OCI-LY1 (cell line): Measurements from ENCODE around the gene LOC128125822.

ENCODE experiments used
- H2AFZ ChIP-seq: fragments of 200-600 bp; sonication (generic), shearing (Covaris generic); 2 replicates; pipeline ENCODE4 v1.6.0; 2014; ENCODE audit warnings: antibody characterized with exemption, mild to moderate bottlenecking, low read length
- H3F3A ChIP-seq: fragments of 200-600 bp; sonication (generic), shearing (Covaris generic); 2 replicates; pipeline ENCODE4 v1.6.0; 2014; ENCODE audit warnings: mild to moderate bottlenecking, antibody characterized with exemption, low read length, moderate library complexity; ENCODE audit not compliant: insufficient read depth
- H3K27ac ChIP-seq: fragments of 200-600 bp; sonication (generic); 2 replicates; pipeline ENCODE4 v1.5.1; 2014; ENCODE audit warnings: low read length, mixed run types, mild to moderate bottlenecking, low read depth; ENCODE audit not compliant: poor library complexity, severe bottlenecking
- H3K27me3 ChIP-seq: fragments of 200-600 bp; sonication (generic); 2 replicates; pipeline ENCODE4 v1.6.0; 2014; ENCODE audit warnings: antibody characterized with exemption, mild to moderate bottlenecking, low read length, moderate library complexity; ENCODE audit not compliant: insufficient read depth
- H3K36me3 ChIP-seq: fragments of 200-600 bp; sonication (generic); 2 replicates; pipeline ENCODE4 v1.6.1; 2014; ENCODE audit warnings: mild to moderate bottlenecking, antibody characterized with exemption, low read length, moderate library complexity, mixed read lengths; ENCODE audit not compliant: insufficient read depth
- H3K4me1 ChIP-seq: fragments of 200-600 bp; sonication (generic); 2 replicates; pipeline ENCODE4 v1.5.1; 2014; ENCODE audit warnings: mild to moderate bottlenecking, low read length, moderate library complexity; ENCODE audit not compliant: insufficient read depth, severe bottlenecking
- H3K4me2 ChIP-seq: fragments of 200-600 bp; sonication (generic), shearing (Covaris generic); 2 replicates; pipeline ENCODE4 v1.6.1; 2014; ENCODE audit warnings: low read length
- H3K4me3 ChIP-seq: fragments of 200-600 bp; sonication (generic); 2 replicates; pipeline ENCODE4 v1.5.1; 2014; ENCODE audit warnings: low read length, low read depth, mild to moderate bottlenecking, mixed read lengths; ENCODE audit not compliant: poor library complexity, severe bottlenecking
- H3K79me2 ChIP-seq: fragments of 200-600 bp; shearing (Covaris generic); 2 replicates; pipeline ENCODE4 v1.6.1; 2016; ENCODE audit warnings: mixed run types, low read length, mixed read lengths; ENCODE audit not compliant: insufficient read depth
- H3K9ac ChIP-seq: fragments of 200-600 bp; sonication (generic), shearing (Covaris generic); 2 replicates; pipeline ENCODE4 v1.6.1; 2014; ENCODE audit warnings: mild to moderate bottlenecking, low read length, mixed read lengths
- H3K9me2 ChIP-seq: fragments of 200-600 bp; sonication (generic), shearing (Covaris generic); 2 replicates; pipeline ENCODE4 v1.6.1; 2014; ENCODE audit warnings: low read depth, mild to moderate bottlenecking, low read length, mixed read lengths
- H3K9me3 ChIP-seq: fragments of 200-600 bp; shearing (Covaris generic); 2 replicates; pipeline ENCODE4 v1.6.1; 2014; ENCODE audit warnings: low read length, mixed read lengths
- H4K20me1 ChIP-seq: fragments of 200-600 bp; sonication (generic), shearing (Covaris generic); 2 replicates; pipeline ENCODE4 v1.6.0; 2016; ENCODE audit warnings: mild to moderate bottlenecking, low read length; ENCODE audit not compliant: insufficient read depth
- CTCF ChIP-seq: fragments of 200-600 bp; sonication (generic), shearing (Covaris generic); IDR thresholded peaks from 2 replicates; pipeline ENCODE4 v1.5.1; 2017; ENCODE audit warnings: mild to moderate bottlenecking, antibody characterized with exemption, low read length, moderate library complexity, mixed read lengths
- EZH2 ChIP-seq: fragments of 200-600 bp; sonication (generic), shearing (Covaris generic); IDR thresholded peaks from 2 replicates; pipeline ENCODE4 v1.8.0; 2017; ENCODE audit warnings: borderline replicate concordance, mixed run types, mild to moderate bottlenecking, antibody characterized with exemption, low read length, moderate library complexity, mixed read lengths

Gene LOC128125822

GRCh38 chr6:63529498-63529897 lies 42.8 kb upstream of the LOC128125822 start:
- H3K36me3 ChIP-seq, result no peaks in the 10 kb centered on the region
- H3K9me2 ChIP-seq, result no peaks in the 10 kb centered on the region
- H3F3A ChIP-seq, result no peaks in the 10 kb centered on the region
- H3K9me3 ChIP-seq, result no peaks in the 10 kb centered on the region
- no peaks in the 10 kb centered on the region for H3K79me2 ChIP-seq
- no peaks in the 10 kb centered on the region for H3K4me1 ChIP-seq
- H3K9ac ChIP-seq, result no peak overlapping the region
- H4K20me1 ChIP-seq, result no peaks in the 10 kb centered on the region
- H3K4me3 ChIP-seq, result no peak overlapping the region
- no peak overlapping the region for H3K27ac ChIP-seq
- no peak overlapping the region for H3K4me2 ChIP-seq
- H2AFZ ChIP-seq, result no peak overlapping the region
- no peak for TF ChIP-seq EZH2
- no peak for TF ChIP-seq CTCF
- H3K27me3 ChIP-seq, result no peaks in the 10 kb centered on the region

- H3K9me3 ChIP-seq, result no peaks in the 10 kb centered on the region
- no peak overlapping the region for H3K9ac ChIP-seq
- no peak overlapping the region for H3K27ac ChIP-seq
- H4K20me1 ChIP-seq, result no peaks in the 10 kb centered on the region
- H3K9me2 ChIP-seq, result no peaks in the 10 kb centered on the region
- no peaks in the 10 kb centered on the region for H3K79me2 ChIP-seq
- no peak overlapping the region for H3K4me2 ChIP-seq
- no peak overlapping the region for H2AFZ ChIP-seq
- H3K4me1 ChIP-seq, result no peaks in the 10 kb centered on the region
- no peaks in the 10 kb centered on the region for H3F3A ChIP-seq
- H3K36me3 ChIP-seq, result no peaks in the 10 kb centered on the region
- TF ChIP-seq CTCF, result no peak
- no peak for TF ChIP-seq EZH2
- H3K27me3 ChIP-seq, result no peaks in the 10 kb centered on the region
- H3K4me3 ChIP-seq, result no peak overlapping the region
Measured at GRCh38 chr6:63530182-63530581, 42.1 kb upstream of the LOC128125822 start.

GRCh38 chr6:63530991-63531390 lies 41.3 kb upstream of the LOC128125822 start:
- Histone ChIP-seq H3K9ac (no peak overlapping the region), H3K4me3 (no peak overlapping the region), H2AFZ (no peak overlapping the region), H3K27me3 (no peaks in the 10 kb centered on the region), H3K9me2 (no peaks in the 10 kb centered on the region), H3K4me2 (no peak overlapping the region), H3K4me1 (no peaks in the 10 kb centered on the region), H3K27ac (no peak overlapping the region), H3K79me2 (no peaks in the 10 kb centered on the region), H3K9me3 (no peaks in the 10 kb centered on the region), H4K20me1 (no peaks in the 10 kb centered on the region), H3F3A (no peaks in the 10 kb centered on the region), H3K36me3 (no peaks in the 10 kb centered on the region)
- TF ChIP-seq CTCF (no peak), EZH2 (no peak)
